WERI-Rb-1 (cell line): ENCODE results near the gene FANK1.
"Not testable (repeated sequence)": the region's sequence is repeated elsewhere in the genome, so short reads cannot be mapped to it uniquely, and the experiment has no call there.

Experiments
- DNase-seq: peaks from one replicate; pipeline ENCODE4 v3.0.0-alpha.2; 2020
- H3K27ac ChIP-seq: fragments of 250-450 bp; sonication (Bioruptor Pico); 2 replicates; pipeline ENCODE4 v1.5.1; 2020; ENCODE audit warnings: mild to moderate bottlenecking, moderate library complexity
- H3K27me3 ChIP-seq: fragments of 250-450 bp; sonication (Bioruptor Pico); 2 replicates; pipeline ENCODE4 v1.5.1; 2021; ENCODE audit warnings: mild to moderate bottlenecking, low read depth, moderate library complexity; ENCODE audit not compliant: insufficient read depth, severe bottlenecking
- H3K36me3 ChIP-seq: fragments of 250-450 bp; sonication (Bioruptor Pico); 2 replicates; pipeline ENCODE4 v1.5.1; 2020; ENCODE audit warnings: mild to moderate bottlenecking, moderate library complexity
- H3K4me3 ChIP-seq: 2 replicates; pipeline ENCODE4 v1.5.1; 2011; ENCODE audit warnings: low read depth, mild to moderate bottlenecking, control low read depth, low read length
- H3K9me3 ChIP-seq: fragments of 250-450 bp; sonication (Bioruptor Pico); 2 replicates; pipeline ENCODE4 v1.5.1; 2021; ENCODE audit warnings: mild to moderate bottlenecking, moderate library complexity; ENCODE audit not compliant: severe bottlenecking
- TF ChIP-seq, protein P1 (sequence below): IDR thresholded peaks from 2 replicates; pipeline ENCODE4 v1.5.1; 2011; ENCODE audit warnings: low read depth, mild to moderate bottlenecking, control low read depth, inconsistent platforms, low read length

Gene FANK1

DNA sequence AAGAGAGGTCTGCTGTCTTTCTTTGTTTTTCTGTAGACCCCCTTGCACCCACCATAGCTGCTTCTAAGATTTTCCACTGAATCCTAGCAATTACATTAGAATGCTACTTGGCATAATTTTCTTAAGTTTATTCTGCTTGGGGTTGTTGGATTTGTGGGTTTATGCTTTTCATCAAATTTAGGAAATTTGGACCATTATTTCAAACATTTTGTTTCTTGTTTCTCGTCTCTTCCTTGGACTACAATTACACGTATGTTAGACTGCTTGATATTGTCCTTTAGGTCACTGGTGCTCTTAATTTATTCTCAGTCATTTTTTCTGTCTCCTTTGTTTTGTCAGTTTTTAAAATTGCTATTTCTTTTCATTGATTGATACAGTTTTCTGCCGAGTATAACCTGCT, 65.8 kb downstream of the FANK1 start:
- Histone ChIP-seq H3K36me3 (no peaks in the 10 kb centered on the region), H3K27me3 (no peaks in the 10 kb centered on the region), H3K27ac (no peak overlapping the region), H3K9me3 (no peaks in the 10 kb centered on the region), H3K4me3 (no peak overlapping the region)
- no peak for DNase-seq
- TF ChIP-seq, protein P1, sequence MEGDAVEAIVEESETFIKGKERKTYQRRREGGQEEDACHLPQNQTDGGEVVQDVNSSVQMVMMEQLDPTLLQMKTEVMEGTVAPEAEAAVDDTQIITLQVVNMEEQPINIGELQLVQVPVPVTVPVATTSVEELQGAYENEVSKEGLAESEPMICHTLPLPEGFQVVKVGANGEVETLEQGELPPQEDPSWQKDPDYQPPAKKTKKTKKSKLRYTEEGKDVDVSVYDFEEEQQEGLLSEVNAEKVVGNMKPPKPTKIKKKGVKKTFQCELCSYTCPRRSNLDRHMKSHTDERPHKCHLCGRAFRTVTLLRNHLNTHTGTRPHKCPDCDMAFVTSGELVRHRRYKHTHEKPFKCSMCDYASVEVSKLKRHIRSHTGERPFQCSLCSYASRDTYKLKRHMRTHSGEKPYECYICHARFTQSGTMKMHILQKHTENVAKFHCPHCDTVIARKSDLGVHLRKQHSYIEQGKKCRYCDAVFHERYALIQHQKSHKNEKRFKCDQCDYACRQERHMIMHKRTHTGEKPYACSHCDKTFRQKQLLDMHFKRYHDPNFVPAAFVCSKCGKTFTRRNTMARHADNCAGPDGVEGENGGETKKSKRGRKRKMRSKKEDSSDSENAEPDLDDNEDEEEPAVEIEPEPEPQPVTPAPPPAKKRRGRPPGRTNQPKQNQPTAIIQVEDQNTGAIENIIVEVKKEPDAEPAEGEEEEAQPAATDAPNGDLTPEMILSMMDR = no peak

DNA sequence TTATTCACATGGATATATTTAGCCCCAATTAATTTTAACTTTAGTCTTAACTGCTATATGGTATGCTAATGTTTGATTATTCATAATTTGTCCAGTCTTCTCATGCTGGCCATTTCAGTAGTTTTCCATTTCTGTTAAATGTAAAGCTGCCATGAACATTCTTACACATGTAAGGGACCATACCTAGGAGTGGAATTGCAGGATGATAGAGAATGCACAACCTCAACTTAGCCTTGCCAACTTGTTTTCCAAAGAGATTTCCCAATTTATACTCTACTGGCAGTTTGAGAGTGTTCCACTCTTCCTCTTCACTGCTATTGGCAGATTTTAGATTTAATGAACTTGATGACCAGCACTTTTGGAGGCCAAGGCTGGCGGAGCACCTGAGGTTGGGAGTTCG, 68.2 kb downstream of the FANK1 start:
- DNase-seq = no peak
- H3K27ac ChIP-seq = no peak overlapping the region
- no peaks in the 10 kb centered on the region for H3K27me3 ChIP-seq
- H3K4me3 ChIP-seq = no peak overlapping the region
- H3K9me3 ChIP-seq = no peaks in the 10 kb centered on the region
- TF ChIP-seq, protein P1 = no peak
- no peaks in the 10 kb centered on the region for H3K36me3 ChIP-seq

DNA sequence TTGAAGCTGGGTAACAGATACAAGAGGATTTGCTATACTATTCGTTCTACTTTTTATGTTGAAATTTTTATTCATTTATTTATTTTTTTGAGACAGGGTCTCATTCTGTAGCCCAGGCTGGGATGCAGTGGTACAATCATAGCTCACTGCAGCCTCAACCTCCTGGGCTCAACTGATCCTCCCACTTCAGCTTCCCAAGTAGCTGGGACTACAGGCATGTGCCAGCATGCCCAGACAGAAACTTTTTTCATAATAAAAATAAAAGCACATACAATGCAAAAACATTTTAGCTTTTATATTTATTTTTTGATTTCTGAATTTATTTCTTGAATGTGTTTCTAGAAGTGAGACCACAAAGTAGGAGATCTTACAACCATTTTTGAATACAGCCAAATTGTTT, 71.2 kb downstream of the FANK1 start:
- TF ChIP-seq, protein P1 = no peak
- Histone ChIP-seq H3K4me3 (no peak overlapping the region), H3K27me3 (no peaks in the 10 kb centered on the region), H3K9me3 (no peaks in the 10 kb centered on the region), H3K36me3 (no peaks in the 10 kb centered on the region), H3K27ac (no peak overlapping the region)
- no peak for DNase-seq

DNA sequence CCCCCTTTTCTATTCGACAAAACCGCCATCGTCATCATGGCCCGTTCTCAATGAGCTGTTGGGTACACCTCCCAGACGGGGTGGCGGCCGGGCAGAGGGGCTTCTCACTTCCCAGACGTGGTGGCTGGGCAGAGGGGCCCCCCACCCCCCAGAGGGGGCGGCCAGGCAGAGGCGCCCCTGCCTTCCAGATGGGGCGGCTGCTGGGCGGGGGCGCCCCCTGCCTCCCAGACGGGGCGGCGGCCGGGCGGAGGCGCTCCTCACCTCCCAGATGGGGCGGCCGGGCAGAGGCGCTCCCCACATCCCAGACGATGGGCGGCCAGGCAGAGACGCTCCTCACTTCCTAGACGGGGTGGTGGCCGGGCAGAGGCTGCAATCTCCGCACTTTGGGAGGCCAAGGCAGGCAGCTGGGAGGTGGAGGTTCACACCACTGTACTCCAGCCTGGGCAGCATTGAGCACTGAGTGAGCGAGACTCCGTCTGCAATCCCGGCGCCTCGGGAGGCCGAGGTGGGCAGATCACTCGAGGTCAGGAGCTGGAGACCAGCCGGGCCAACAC, 73.8 kb downstream of the FANK1 start:
- not testable (repeated sequence) for DNase-seq, H3K4me3 ChIP-seq, H3K9me3 ChIP-seq, H3K36me3 ChIP-seq, H3K27ac ChIP-seq, H3K27me3 ChIP-seq

DNA sequence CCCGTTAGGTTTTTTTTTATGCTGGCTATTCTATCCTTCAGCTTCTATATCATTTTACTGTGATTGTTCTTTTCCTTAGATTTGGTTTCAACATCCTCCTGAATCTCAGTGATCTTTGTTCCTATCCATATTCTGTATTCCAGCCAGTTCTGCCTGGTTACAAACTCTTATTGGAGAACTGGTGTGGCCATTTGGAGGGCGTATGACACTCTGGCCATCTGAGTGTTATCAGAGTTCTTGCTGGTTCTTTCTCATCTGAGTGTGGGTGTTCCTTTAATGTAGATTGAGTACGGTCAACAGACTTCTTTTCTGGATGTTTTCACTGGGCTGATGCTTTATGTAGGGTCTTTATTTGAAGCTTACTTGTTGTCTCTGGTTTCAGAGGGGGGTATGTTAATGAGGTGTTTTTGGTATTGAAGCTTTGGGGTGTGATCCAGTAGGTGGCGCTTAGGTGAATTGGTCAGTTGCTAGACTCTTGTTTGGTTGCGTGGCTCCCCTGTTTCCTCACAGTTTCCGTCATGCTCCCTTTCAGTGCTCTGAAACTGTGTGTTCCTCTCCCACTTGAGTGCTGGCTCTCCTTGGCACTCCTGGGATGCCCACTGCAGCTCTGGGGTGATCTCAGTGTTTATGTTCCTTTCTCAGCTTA, 80.7 kb downstream of the FANK1 start:
- Histone ChIP-seq H3K27me3 (no peaks in the 10 kb centered on the region), H3K9me3 (no peaks in the 10 kb centered on the region), H3K4me3 (no peak overlapping the region), H3K36me3 (no peaks in the 10 kb centered on the region), H3K27ac (no peak overlapping the region)
- TF ChIP-seq, protein P1 = peak; percentile 57
- DNase-seq = no peak

DNA sequence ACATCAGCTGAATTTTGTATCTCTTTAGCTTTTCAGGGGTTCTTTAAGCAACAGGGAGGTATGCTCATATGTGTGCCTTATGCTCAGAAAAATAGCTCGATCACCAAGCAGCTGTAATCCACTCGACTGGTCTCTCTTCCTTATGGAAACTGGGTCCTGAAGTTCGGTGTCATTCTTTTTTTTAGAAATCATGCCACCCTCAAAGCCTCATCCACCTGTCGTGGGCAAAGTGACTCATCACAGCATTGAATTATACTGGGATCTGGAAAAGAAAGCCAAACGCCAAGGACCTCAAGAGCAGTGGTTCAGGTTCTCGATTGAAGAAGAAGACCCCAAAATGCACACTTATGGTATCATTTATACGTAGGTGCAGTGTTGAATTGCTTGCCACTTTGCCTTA, 83.6 kb downstream of the FANK1 start:
- no peak for DNase-seq
- H3K27ac ChIP-seq = no peak overlapping the region
- no peaks in the 10 kb centered on the region for H3K27me3 ChIP-seq
- no peak overlapping the region for H3K4me3 ChIP-seq
- TF ChIP-seq, protein P1 = no peak
- no peaks in the 10 kb centered on the region for H3K36me3 ChIP-seq
- H3K9me3 ChIP-seq = no peaks in the 10 kb centered on the region
